Central memory CD4-positive, alpha-beta T cell (primary cell): ENCODE measurements around the gene DIP2A.
"Not testable (repeated sequence)": the region's sequence is repeated elsewhere in the genome, so short reads cannot be mapped to it uniquely, and the experiment has no call there.

ENCODE experiments used
- DNase-seq: peaks from one replicate; pipeline ENCODE4 v3.0.0; 2022

The DIP2A gene

DNA sequence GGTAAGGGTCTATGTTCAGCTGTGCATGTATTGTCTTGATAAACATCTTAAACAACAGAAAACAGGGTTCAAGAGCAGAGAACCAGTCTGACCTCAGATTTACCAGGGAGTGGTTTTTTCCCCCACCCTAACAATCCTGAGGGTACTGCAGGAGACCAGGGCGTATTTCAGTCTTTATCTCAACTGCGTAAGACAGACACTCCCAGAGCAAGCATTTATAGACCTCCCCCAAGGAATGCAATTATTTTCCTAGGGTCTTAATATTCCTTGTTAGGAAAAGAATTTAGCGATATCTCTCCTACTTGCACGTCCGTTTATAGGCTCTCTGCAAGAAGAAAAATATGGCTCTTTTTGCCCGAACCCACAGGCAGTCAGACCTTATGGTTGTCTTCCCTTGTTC, 9.8 kb upstream of the DIP2A start:
- not testable (repeated sequence) for DNase-seq

DNA sequence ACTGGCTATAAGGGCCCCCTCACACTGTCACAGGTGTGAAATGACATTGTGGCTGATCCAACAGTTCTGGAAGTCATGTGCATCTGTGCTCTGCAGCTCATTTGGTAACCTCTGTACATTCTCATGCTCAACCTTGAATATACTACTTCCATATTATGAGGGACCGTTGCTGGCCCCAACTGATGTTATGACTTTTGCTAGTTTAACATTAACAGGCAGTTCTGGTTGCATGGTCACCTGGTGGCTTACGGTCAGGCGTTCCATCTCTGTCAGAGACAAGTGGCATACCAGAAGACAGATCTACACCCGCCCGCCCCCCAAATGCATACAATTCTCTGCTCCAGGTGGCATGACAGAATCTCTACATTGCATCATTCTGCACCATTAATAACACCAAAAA, 6.0 kb upstream of the DIP2A start:
- DNase-seq, result no peak

DNA sequence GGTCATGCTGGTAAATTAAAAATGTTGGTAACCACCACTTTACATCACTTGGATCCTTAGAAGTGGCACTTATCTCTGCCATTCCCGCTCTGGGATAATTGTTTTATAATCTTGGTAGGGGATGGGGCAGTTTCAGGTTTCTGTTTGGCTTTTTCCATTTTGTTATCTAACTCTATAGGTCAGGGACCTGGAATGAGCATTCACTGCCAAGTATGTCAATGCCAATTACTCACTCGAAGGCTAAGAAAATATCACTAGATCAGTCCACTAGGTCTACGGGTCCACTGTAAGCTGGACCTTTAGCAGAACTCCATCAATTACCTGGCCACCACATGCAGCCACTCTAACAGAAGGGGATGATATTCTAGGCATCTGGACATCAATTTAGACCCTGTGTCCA, 4.5 kb upstream of the DIP2A start:
- no peak for DNase-seq

DNA sequence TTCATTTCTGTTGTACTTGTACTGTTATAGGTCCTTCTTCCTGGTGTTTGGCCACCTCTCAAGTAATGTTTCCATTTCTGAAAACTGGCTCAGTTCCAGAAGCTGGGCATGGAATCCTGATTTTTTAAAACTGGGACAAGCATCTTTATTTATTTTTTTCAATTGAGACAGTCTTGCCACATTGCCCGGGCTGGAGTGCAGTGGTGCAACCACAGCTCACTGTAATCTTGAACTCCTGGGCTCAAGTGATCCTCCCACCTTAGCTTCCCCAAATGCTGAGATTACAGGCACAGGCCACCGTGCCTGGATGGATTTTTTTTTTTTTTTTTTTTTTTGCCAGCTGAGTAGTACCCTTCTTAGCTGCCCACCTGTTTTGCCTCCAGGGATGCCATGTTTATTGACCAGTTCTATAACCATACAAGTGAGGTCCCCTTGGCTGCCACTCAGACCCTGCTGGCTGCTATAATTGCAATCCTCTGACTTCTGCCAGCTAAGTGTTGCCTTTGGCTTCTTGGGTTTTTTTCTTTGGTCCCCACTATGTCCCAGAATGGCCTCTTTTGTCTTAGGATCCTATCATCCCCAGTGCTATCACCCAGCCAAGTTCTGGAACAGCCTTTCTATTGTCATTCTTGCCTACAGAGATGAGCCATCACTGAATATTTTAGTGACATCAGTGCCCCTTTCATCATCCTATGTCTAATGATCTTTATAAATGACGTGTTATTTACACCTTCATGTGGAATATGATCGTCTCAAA, 3.9 kb upstream of the DIP2A start:
- DNase-seq, result no peak

DNA sequence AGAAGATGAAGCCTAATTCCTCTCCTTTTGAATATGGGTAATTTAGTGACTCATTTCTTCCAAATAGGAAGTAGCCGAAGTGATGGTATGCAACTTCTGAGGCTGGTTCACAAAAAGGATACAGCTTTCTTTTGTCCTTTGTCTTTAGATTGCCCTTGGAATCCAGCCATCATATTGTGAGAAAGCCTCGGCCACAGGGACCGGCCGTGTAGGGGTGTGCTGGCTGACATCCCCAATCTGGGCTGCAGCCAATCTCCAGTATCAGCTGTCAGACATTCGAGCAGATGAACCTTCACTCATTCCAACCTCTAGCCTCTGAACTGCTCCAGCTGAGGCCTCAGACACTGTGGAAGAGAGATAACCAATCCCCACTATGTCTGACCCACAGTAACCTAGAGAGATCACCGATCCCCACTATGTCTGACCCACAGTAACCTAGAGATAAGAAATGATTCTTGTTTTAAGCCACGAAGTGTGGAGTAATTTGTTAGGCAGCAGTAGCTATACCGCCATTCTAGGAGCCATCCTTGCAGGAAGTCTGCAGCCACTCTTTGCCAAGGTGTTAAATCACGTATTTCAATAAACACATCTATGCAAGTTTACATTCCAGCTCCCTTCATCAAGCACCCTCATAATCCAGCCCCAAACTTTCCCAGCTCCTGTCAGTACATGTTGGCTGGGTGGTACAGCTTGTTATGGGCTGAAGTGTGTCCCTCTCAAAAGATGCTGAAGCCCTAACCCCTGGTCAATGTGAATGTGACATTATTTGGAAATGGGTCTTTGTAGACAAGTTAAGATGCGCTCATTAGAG, 2.9 kb upstream of the DIP2A start:
- DNase-seq, result no peak

DNA sequence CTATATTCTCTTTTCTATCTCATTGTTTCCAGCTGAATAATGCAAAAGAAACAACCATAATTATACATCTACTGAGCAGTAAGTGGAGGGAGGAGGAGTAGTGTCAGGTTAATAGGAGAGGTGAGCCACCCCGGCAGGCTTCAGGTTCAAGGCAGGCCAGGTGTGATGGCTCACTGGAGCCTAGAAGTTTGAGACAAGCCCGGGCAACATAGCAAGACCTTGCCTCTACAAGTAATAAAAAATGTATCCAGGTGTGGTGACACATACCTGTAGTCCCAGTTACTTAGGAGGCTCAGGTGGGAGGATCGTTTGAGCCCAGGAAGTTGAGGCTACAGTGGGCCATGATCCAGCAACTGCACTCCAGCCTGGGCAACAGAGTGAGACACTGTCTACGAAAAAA, 1.9 kb upstream of the DIP2A start:
- DNase-seq, result no peak

DNA sequence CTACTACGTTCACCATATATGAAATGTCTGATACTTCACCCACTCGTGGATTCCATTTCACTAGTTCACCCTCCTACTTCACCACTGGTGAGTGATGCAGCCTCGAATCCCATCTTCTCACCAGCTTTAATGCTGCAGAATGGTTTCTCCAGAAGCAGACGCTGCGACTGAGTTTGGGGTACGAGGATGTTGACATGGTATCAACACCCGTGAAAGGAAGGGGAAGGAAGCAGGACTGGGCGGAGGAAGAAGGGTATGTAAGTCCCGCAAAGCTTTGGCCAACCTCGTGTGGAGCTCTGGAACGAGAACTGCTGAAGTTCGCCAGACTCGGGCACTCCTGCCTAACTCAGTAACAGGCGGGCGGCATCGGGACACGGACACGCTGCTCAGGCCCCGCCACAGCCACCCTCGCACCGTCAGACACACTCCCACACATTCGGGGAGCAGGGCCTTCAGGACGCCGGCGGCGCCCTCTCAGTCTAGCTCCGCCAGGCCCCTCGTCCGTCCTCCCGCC, 833 bp upstream of the DIP2A start:
- no peak for DNase-seq

DNA sequence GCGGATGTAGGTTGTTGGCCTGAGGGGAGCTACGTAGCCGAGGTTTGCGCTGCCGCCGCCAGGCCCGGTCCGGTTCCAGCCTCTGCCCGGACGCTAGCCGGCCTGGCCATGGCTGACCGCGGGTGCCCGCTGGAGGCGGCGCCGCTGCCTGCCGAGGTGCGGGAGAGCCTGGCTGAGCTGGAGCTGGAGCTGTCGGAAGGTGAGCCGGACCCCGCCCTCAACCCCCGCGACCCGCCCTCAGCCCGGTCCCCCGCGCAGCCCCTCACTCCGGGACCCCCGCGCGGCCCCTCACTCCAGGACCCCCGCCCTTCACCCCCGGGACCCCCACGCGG, 299 bp downstream of the DIP2A start:
- DNase-seq, result no peak

DNA sequence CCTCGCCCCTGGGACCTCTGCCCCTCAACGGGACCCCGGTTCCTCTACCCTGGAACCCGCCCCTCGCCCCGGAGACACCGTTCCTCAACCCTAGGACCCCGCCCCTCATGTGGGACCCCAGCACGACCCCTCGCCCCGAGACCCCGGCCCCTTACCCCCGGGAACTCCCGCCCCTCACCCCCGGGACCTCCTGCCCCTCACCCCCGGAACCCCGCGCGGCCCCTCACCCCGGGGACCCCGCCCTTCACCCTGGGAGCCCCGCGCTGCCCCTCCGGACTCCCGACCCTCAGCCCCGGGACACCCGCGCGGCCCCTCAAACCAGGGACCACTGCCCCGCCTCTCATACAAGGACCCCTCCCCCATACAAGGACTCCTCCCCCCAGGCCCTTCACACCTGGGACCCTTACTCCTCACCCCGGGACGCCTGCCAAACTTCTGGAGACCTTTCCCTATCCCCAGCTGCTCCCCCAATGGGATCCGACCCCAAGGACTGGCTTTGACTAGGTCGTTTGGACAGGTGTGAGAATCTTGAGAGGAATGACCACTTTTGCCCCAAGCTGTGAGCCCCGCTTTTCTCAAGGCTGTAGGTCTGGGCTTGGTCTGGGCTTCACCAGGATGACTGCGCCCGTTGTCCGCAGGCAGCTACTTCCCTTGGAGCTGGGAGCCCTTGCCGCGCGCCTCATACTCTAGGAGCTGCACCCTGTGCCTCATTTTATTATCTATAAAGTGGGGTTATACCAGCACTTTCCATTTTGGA, 843 bp downstream of the DIP2A start:
- no peak for DNase-seq

DNA sequence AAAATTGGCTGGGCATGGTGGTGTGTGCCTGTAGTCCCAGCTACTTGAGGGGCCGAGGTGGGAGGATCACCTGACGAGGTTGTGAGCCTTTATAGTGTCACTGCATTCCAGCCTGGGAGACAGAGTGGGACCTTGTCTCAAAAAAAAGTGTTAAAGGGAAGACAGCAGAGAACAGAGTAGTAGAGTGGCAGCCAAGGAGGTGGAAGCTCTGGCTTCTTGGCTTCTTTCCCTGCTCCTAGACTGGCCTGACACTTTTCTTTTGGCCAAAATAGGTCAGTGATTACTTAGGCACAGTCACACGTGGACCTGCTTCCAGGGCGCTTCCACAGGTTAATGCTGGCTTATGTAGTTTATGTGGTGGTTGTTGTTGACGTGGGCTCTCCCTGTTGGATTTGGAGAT, 3.2 kb downstream of the DIP2A start:
- no peak for DNase-seq

DNA sequence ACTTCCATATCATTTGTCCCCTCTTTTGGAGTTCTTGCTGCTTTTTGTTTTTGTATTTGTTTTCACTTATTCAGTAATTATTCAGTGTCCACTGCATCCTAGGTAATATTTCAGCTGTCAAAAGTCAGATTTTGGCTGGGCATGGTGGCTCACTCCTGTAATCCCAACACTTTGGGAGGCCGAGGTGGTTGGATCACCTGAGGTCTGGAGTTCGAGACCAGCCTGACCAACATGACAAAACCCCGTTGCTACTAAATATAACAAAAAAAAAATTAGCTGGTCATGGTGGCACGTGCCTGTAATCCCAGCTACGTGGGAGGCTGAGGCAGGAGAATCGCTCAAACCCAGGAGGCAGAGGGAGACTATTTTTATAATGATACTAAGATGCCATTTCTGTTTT, 6.5 kb downstream of the DIP2A start:
- not testable (repeated sequence) for DNase-seq

DNA sequence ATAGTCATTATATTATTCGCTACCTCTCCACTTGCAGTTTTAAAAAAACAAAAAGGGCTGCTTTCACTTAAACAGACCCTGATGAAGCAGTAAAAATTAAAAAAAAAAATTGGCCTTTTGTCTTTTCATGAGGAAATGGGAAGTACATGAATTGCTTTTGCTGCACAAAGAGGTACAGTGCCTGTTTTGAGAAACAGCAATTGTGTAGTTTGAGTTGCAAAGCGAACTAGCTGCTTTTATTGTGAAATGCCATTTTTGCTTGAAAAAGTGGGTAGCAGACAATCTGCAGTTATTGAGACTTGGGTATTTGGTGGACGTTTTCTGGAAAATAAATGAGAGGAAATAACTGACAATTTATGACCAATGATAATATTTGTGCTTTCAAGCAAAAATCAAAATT, 7.0 kb downstream of the DIP2A start:
- DNase-seq, result no peak

DNA sequence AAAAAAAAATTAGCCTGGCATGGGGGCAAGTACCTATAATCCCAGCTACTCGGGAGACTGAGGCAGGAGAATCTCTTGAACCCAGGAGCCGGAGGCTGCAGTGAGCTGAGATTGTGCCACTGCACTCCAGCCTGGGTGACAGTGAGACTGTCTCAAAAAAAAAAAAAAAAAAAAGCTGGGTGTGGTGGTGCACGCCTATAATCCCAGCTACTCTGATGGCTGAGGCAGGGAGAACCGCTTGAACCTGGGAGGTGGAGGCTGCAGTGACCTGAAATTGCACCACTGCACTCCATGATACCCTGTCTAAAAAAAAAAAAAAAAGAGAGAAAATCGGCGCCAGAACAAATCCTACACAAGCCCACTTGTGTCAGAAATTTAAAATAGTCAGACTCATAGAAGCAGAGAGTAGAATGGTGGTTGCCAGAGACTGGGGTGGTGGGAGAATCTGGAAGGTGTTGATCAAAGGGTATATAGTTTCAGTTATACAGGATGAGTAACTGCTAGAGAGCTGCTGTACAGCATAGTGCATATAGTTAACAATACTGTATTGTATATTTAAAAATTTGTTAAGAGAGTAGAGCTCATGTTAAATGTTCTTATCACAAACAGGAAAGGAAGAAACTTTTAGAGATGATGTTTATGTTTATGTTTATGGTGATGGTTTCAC, 9.6 kb downstream of the DIP2A start:
- DNase-seq, result no peak

DNA sequence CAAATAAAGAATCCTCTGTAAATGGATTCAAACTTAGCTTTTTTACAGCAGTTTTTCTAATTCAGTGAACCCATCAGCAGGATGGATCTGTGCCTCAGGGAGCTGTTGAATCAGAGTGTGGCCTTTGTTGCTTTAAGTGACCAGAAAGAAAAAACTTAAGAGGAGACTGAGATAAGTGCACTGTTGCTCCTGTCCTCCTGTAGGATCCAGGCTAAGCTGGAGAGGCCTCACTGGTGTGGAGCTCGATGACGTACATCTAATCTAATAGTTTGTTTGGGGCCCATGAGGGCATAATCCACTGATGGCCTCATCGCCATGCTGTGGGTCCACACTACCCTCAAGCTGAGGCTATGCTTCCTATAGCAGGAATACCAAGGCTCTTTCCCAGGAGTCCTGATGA, 10.6 kb downstream of the DIP2A start:
- no peak for DNase-seq

DNA sequence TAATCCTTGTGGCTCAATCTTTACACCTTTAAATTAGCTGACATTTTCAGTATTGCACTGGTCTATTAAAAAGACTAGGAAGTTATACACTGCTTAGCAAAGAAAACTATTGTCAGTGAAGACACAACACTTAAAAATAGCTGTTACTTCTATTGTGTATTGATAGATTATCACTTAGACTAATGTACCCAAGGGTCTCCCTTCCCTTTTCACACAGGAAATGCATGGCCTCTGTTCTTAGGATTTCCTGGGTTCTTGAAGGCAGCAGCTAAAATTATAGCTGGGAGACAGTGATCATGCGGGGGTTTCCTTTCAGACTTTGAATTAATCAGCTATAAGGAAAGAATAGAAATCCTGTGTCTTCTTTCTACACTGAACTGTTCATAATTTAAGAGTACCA, 12.8 kb downstream of the DIP2A start:
- DNase-seq, result no peak

DNA sequence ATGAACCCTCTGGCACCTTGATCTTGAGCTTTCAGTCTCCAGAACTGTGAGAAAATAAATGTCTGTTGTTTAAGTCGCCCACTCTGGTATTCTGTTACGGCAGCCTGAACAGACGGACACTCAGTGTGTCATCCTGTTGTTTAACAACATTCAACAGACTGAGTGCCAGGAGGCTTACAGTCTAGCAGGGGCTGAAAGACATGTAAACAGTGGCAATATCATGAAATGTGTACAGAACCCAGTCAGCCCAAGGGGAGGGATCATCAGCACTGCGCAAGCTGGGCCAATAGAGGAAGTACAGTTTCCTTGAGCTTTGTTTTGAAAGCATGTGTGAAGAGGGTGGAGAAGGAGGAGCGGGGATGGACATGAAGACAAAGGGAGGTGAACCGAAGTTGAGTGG, 13.6 kb downstream of the DIP2A start:
- DNase-seq, result no peak

DNA sequence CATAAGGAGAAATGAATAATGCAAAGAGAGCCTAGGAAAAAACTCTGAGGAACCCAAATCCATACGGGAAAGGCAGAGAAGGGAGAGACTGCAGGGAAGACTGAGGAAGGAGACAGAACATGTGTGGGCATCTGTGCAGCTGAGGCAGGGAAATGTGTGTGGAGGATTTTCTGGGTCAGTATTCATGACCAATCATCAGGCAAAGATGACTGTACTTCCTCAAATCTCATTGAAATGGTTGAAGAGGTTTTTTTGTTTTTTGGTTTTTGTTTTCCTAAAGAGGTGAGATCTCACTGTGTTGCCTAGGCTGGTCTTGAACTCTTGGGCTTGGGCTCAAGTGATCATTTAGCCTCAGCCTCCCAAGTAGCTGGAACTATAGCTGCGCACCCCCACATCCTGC, 15.7 kb downstream of the DIP2A start:
- no peak for DNase-seq

DNA sequence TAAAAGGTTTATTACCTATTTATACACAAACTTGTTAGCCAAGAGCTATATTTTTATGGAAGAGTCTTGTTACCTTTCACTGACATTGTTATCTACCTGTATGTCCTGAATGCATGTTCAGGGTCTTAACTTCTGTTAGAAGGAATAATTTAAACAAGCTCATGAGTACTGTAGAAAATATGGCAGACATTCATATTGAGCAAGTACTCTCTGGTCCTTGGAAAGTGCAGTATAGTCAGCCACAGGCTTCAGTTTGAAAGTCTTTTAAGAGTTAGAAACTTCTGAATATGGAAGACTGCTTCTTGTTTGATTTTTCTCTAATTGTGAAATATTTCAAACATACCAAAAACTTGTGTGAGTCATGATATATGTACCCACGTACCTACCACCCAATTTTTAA, 16.6 kb downstream of the DIP2A start:
- DNase-seq, result no peak

DNA sequence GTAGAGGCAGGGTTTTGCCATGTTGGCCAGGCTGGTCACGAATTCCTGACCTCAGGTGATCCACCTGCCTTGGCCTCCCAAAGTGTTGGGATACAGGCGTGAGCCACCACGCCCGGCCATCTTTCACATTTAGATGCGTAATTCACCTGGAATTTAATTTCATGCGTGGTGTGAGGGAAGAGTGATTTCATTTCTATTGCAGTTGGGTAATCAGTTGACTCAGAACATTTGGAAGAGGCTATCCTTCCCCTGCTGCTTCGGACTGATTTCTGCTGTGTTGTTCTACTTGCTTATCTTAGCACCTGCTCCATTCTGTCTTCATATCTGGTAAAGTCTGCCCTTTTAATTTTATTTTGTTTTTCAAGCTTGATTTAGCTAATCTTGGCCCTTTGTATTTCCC, 19.1 kb downstream of the DIP2A start:
- no peak for DNase-seq

DNA sequence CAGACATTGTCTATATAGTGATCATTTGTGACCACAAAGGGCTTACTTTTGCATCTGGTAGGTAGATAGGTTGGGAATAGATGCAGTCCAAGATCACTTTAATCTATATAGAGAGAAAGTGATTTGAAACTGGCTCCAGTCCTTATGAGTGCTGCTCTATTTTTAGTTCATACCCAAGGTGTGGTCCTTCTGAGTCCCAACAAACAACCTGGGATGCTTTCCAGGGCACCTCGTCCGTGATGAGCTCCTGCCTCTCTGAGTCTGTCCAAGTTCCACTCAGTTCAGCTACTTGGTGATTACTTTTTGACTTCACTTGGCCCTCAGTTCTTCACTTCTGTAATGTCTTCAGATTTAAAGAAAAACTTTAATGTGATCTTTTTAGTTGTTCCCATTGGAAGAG, 20.2 kb downstream of the DIP2A start:
- DNase-seq, result no peak

DNA sequence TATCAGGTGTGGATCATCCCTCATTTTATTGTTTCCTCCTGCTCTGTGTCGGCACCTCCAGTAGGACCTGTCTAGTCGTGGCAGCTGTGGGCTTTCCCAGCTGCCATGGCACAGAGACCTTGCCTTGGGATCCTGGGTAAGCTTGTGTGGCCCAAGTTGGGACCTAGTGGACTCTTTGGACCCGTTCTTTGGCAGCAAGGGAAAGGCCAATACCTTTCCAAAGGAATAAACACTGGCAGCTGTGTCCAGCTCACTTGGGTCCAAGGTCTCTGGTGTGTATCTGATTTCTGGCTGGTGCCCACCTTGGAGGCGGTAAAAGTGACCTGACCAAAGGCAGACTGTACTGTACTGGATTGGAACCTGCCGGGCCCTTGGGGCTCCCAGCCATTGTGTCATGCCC, 21.8 kb downstream of the DIP2A start:
- DNase-seq, result no peak

DNA sequence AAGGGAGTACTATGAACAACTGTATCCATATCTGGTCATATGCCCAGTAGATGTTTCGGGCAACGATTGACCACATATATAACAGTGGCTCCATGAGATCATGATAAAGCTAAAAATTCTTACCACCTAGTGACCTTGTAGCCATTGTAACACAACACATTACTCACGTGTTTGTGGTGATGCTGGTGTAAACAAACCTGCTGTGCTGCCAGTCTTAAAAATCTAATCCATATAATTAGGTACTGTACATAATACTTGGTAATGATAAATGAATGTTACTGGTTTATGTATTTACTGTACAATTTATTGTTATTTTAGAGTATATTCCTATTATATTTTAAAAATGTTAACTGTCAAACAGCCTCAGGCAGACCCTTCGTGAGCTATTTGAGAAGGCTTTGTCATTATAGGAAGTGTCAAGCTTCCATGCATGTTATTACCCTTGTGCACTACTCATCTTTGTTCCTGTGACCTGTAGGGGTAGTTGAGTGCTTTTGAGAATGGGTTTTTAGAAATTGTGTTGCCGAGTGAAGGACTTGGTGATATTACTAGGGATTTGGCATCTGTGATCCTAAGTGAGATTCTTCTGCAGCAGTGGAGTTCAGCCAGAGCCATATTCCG, 23.6 kb downstream of the DIP2A start:
- DNase-seq, result no peak

DNA sequence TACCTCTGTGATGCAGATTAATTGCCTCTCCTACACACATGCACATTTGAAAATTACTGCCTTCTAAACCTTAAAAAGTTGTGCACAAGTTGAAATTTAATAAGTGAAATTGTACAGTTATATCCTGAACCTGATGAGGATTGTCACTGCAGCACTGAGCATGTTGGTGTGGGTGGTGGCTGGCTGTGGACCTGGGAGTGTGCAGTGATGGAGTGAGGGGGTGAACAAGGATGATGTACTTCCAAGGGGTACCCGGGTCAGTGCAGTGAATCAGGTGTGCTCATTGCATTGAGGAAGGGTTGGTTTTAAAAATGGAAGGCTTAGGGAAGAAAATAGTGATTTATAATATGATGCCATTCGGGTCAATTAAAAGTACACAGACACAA, 24.1 kb downstream of the DIP2A start:
- DNase-seq, result no peak
